Activated CD8-positive, alpha-beta T cell treated with anti-CD3 and anti-CD28 coated beads, Interleukin-2, amount 10 ng/mL, durations not matched to agents 7 days and 5 days (primary cell): Measurements from ENCODE around the gene CPNE4. TPM values are rescaled to one million over a fixed set of nuclear protein-coding genes. Genes with fewer than 3 reads are reported as not detected.
A peak's percentile ranks its signal among the peaks of the same experiment; 100 is the strongest.
"Not testable (repeated sequence)": the region's sequence is repeated elsewhere in the genome, so short reads cannot be mapped to it uniquely, and the experiment has no call there.

Source experiments
- ATAC-seq: fragments of 150-1000 bp; cut with Tn5 transposase; one replicate; pipeline ENCODE4 v1.10.0; 2021; ENCODE audit warnings: moderate library complexity
- CTCF ChIA-PET: fragments of 350-600 bp; sonication (Branson Sonifier 250); formaldehyde crosslinking; loops from one replicate; lab custom pipeline; 2021; ENCODE audit warnings: antibody characterized with exemption; lab: Charles Lee
- POLR2A ChIA-PET: fragments of 350-600 bp; sonication (Branson Sonifier 250); formaldehyde crosslinking; loops from one replicate; lab custom pipeline; 2021; ENCODE audit warnings: antibody characterized with exemption; lab: Charles Lee
- DNase-seq: peaks from one replicate; pipeline ENCODE4 v3.0.0-alpha.2; 2020
- H3K27ac Mint-ChIP-seq: one replicate; pipeline ENCODE4 v1.8.0; 2021; ENCODE audit warnings: mild to moderate bottlenecking, mixed read lengths
- H3K27me3 Mint-ChIP-seq: one replicate; pipeline ENCODE4 v1.8.0; 2021; ENCODE audit warnings: low read depth, mixed read lengths
- H3K36me3 Mint-ChIP-seq: one replicate; pipeline ENCODE4 v1.8.0; 2021; ENCODE audit warnings: low read depth, mixed read lengths
- H3K4me1 Mint-ChIP-seq: one replicate; pipeline ENCODE4 v1.8.0; 2021; ENCODE audit warnings: low read depth, mixed read lengths
- H3K4me3 Mint-ChIP-seq: one replicate; pipeline ENCODE4 v1.8.0; 2021; ENCODE audit warnings: mild to moderate bottlenecking, mixed read lengths
- H3K9me3 Mint-ChIP-seq: one replicate; pipeline ENCODE4 v1.8.0; 2022; ENCODE audit warnings: mixed read lengths; ENCODE audit not compliant: insufficient read depth
- total RNA-seq, 2 experiments: library from RNA; stranded (reverse); gene quantifications; one replicate each; pipeline ENCODE4 v1.2.3, GENCODE V29; 2021

The CPNE4 gene
- not detected for total RNA-seq

- H3K4me3 Mint-ChIP-seq, result no peak within 1 kb of the TSS
Observed at GRCh38 chr3:132034486-132035464, at the start of gene CPNE4. Gene CPNE4, minus strand, starts transcription at chr3:132035014.

GRCh38 chr3:132083583-132084279, 48.9 kb upstream of the CPNE4 start:
- Mint-ChIP-seq H3K9me3 (no peaks in the 10 kb centered on the region), H3K36me3 (no peaks in the 10 kb centered on the region), H3K4me3 (no peak overlapping the region), H3K4me1 (no peaks in the 10 kb centered on the region), H3K27me3 (no peaks in the 10 kb centered on the region), H3K27ac (no peak overlapping the region)
- ChIA-PET CTCF (no interaction called here), POLR2A (no interaction called here)
- ATAC-seq (no peak), DNase-seq (no peak)

More at GRCh38 chr3:132034486-132035464, at the start of gene CPNE4:
- CTCF ChIA-PET, result interaction anchor here (0.7 to 2.1 kb wide), 7 partner anchors 24 to 993 kb away, joined by 3 to 5 read pairs (median 3); no protein-coding TSS in a partner anchor
- peaks cover 10% of the 10 kb centered on the region for H3K4me1 Mint-ChIP-seq
- H3K27me3 Mint-ChIP-seq, result peaks cover 30% of the 10 kb centered on the region
- H3K27ac Mint-ChIP-seq, result no peak within 1 kb of the TSS
- ATAC-seq (peak; percentile 99), DNase-seq (peak; percentile 79)
- POLR2A ChIA-PET, result no interaction called here
- H3K36me3 Mint-ChIP-seq, result peaks cover 3% of the 10 kb centered on the region
- H3K9me3 Mint-ChIP-seq, result no peaks in the 10 kb centered on the region

- no peaks in the 10 kb centered on the region for H3K27me3 Mint-ChIP-seq
- no peaks in the 10 kb centered on the region for H3K4me1 Mint-ChIP-seq
- H3K9me3 Mint-ChIP-seq, result no peaks in the 10 kb centered on the region
- ChIA-PET CTCF (no interaction called here), POLR2A (no interaction called here)
- H3K27ac Mint-ChIP-seq, result no peak overlapping the region
- DNase-seq (no peak), ATAC-seq (no peak)
- H3K36me3 Mint-ChIP-seq, result no peaks in the 10 kb centered on the region
- H3K4me3 Mint-ChIP-seq, result no peak overlapping the region
Observed at GRCh38 chr3:132083159-132083558, 48.3 kb upstream of the CPNE4 start.

GRCh38 chr3:132079147-132079546, 44.3 kb upstream of the CPNE4 start:
- ChIA-PET POLR2A (no interaction called here), CTCF (no interaction called here)
- no peaks in the 10 kb centered on the region for H3K36me3 Mint-ChIP-seq
- H3K4me1 Mint-ChIP-seq, result no peaks in the 10 kb centered on the region
- H3K27me3 Mint-ChIP-seq, result no peaks in the 10 kb centered on the region
- H3K9me3 Mint-ChIP-seq, result no peaks in the 10 kb centered on the region
- H3K27ac Mint-ChIP-seq, result no peak overlapping the region
- ATAC-seq (no peak), DNase-seq (no peak)
- H3K4me3 Mint-ChIP-seq, result no peak overlapping the region

DNA sequence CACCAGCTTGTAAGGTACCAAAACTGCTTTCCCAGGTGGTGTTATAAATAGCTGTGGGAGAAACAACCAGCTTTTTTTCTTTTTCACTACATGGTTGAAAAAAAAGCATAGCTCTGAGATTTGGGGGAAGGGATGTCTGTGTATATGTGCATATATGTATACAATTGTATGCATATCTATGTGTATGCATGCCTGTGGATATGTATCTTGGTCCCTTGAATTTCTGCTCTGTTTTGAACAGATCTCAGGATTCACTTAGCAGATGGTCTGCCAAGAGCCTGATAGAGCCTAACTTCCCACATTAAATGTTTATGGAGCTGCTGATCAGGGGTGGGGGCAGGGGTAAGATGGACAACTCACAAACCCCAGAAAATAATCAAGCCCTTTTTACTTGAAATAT, 39.0 kb upstream of the CPNE4 start:
- H3K36me3 Mint-ChIP-seq, result no peaks in the 10 kb centered on the region
- DNase-seq (no peak), ATAC-seq (no peak)
- ChIA-PET POLR2A (no interaction called here), CTCF (no interaction called here)
- no peak overlapping the region for H3K27ac Mint-ChIP-seq
- H3K4me1 Mint-ChIP-seq, result no peaks in the 10 kb centered on the region
- H3K9me3 Mint-ChIP-seq, result no peaks in the 10 kb centered on the region
- H3K27me3 Mint-ChIP-seq, result no peaks in the 10 kb centered on the region
- H3K4me3 Mint-ChIP-seq, result no peak overlapping the region

- H3K27me3 Mint-ChIP-seq, result no peaks in the 10 kb centered on the region
- no peak overlapping the region for H3K4me3 Mint-ChIP-seq
- POLR2A ChIA-PET, result no interaction called here
- no peaks in the 10 kb centered on the region for H3K36me3 Mint-ChIP-seq
- ATAC-seq, result no peak
- no peak overlapping the region for H3K27ac Mint-ChIP-seq
- no peak for DNase-seq
- H3K4me1 Mint-ChIP-seq, result no peaks in the 10 kb centered on the region
- H3K9me3 Mint-ChIP-seq, result no peaks in the 10 kb centered on the region
- CTCF ChIA-PET, result no interaction called here
Observed at GRCh38 chr3:132071043-132071442, 36.2 kb upstream of the CPNE4 start.

GRCh38 chr3:132064114-132064513, 29.3 kb upstream of the CPNE4 start:
- ATAC-seq (no peak), DNase-seq (no peak)
- H3K27ac Mint-ChIP-seq, result no peak overlapping the region
- H3K4me1 Mint-ChIP-seq, result no peaks in the 10 kb centered on the region
- H3K4me3 Mint-ChIP-seq, result no peak overlapping the region
- H3K27me3 Mint-ChIP-seq, result no peaks in the 10 kb centered on the region
- H3K9me3 Mint-ChIP-seq, result no peaks in the 10 kb centered on the region
- POLR2A ChIA-PET, result no interaction called here
- CTCF ChIA-PET, result no interaction called here
- H3K36me3 Mint-ChIP-seq, result no peaks in the 10 kb centered on the region

GRCh38 chr3:132062535-132062934, 27.7 kb upstream of the CPNE4 start:
- no peaks in the 10 kb centered on the region for H3K4me1 Mint-ChIP-seq
- H3K9me3 Mint-ChIP-seq, result no peaks in the 10 kb centered on the region
- DNase-seq, result no peak

GRCh38 chr3:132055872-132056271, 21.1 kb upstream of the CPNE4 start:
- no peak for DNase-seq
- Mint-ChIP-seq H3K4me3 (no peak overlapping the region), H3K36me3 (no peaks in the 10 kb centered on the region), H3K4me1 (no peaks in the 10 kb centered on the region), H3K27ac (no peak overlapping the region), H3K27me3 (no peaks in the 10 kb centered on the region), H3K9me3 (no peaks in the 10 kb centered on the region)
- ChIA-PET POLR2A (no interaction called here), CTCF (no interaction called here)
- ATAC-seq, result no peak

More at GRCh38 chr3:132062535-132062934, 27.7 kb upstream of the CPNE4 start:
- no peak for ATAC-seq
- H3K27me3 Mint-ChIP-seq, result no peaks in the 10 kb centered on the region
- H3K4me3 Mint-ChIP-seq, result no peak overlapping the region
- H3K36me3 Mint-ChIP-seq, result no peaks in the 10 kb centered on the region
- CTCF ChIA-PET, result no interaction called here
- POLR2A ChIA-PET, result no interaction called here
- H3K27ac Mint-ChIP-seq, result no peak overlapping the region

DNA sequence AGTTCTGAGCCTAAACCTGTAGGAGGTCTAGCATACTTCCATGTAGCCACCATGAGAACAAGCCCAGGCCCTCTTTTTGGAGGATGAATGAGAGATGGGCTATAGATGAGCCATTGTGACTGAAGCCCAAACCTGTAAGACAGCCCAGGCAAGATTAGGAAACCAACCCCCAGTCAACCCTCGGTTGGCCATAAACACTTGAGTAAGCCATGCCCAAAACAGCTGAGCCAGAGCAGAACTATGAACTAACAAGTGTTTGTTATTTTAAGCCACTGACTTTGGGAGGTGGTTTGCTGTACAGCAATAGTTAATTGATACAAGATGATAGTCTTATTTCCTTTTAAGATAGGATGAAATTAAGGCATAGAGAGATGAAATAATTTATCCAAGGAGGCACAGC, 12.4 kb upstream of the CPNE4 start:
- DNase-seq (no peak), ATAC-seq (no peak)
- Mint-ChIP-seq H3K36me3 (no peaks in the 10 kb centered on the region), H3K4me1 (no peaks in the 10 kb centered on the region), H3K4me3 (no peak overlapping the region), H3K27me3 (no peaks in the 10 kb centered on the region), H3K27ac (no peak overlapping the region), H3K9me3 (no peaks in the 10 kb centered on the region)
- ChIA-PET POLR2A (no interaction called here), CTCF (no interaction called here)

DNA sequence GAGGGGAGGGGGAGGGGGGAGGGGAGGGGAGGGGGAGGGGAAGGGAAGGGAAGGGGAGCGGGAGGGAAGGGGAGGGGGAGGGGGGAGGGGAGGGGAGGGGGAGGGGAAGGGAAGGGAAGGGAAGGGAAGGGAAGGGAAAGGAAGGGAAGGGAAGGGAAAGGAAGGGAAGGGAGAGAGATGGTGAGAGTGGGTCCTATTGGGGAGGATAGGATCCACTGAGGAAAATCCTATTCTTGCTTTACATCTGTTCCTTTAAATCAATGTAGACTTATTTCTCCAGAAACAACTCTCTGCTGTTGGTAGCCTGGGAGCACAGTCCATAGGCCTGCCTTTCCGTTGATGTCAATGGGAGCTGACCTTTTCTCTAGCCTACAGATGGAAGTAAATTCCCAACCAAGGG, 10.1 kb upstream of the CPNE4 start:
- ATAC-seq, H3K4me1 Mint-ChIP-seq, DNase-seq, H3K36me3 Mint-ChIP-seq, H3K27ac Mint-ChIP-seq, CTCF ChIA-PET, H3K4me3 Mint-ChIP-seq, POLR2A ChIA-PET, H3K27me3 Mint-ChIP-seq, H3K9me3 Mint-ChIP-seq: not testable (repeated sequence)

DNA sequence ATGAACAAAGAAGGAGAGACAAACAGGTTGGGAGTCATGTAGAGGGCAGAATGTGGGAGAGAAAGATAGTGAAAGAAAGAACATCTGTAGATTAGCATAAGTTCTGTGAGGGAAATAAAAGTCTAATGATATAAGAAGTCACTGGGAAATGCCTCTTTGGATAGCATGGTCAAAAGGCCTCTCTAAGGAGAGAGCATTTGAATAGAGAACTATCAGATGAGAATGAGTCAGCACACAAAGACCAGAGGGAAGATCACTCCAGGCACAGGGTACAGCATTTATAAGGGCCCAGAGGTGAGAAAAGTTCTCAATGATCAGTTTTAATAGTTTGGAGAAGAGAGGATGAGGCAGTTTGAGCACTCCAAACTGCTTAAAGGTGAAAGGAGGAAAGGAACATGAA, 7.9 kb upstream of the CPNE4 start:
- ChIA-PET POLR2A (no interaction called here), CTCF (no interaction called here)
- Mint-ChIP-seq H3K27ac (no peak overlapping the region), H3K36me3 (no peaks in the 10 kb centered on the region), H3K4me1 (no peaks in the 10 kb centered on the region), H3K27me3 (no peaks in the 10 kb centered on the region), H3K4me3 (no peak overlapping the region), H3K9me3 (no peaks in the 10 kb centered on the region)
- ATAC-seq (no peak), DNase-seq (no peak)
